ENCODE measurements around the gene ASCC1.

GRCh38 chr10:72068126-72068765, 147.8 kb downstream of the ASCC1 start:
- TF ChIP-seq CTCF (conservative IDR thresholded peaks at IDR 0.05; ENCODE audit: low read depth, low read length), result no peak
- no peak for TF ChIP-seq EZH2 (IDR thresholded peaks at IDR 0.05; ENCODE audit: borderline replicate concordance, low read depth, low read length, poor library complexity, severe bottlenecking)
